Endometrial microvascular endothelial cells (primary cell): ENCODE measurements around the gene BET1. TPM values are rescaled to one million over a fixed set of nuclear protein-coding genes. Genes with fewer than 3 reads are reported as not detected.

ENCODE experiments used
- in situ Hi-C: cut with HindIII; loops from 2 replicates; pipeline ENCODE4 v1.10.0; 2017; ENCODE audit warnings: low sequenced_read_pairs, low pct_unique_long_range_greater_than_20kb; ENCODE audit errors: inconsistent ontology term
- total RNA-seq: library from RNA; depleted of rRNA; stranded (reverse); fragments of >200 nt; gene quantifications from one replicate; pipeline ENCODE4 v1.2.3, GENCODE V29; 2015; ENCODE audit errors: inconsistent ontology term

BET1 gene
- total RNA-seq, 1 donor from 2014 or later: 27.2 TPM

- in situ Hi-C loops: no loop called here
These were observed 12.6 kb upstream of the BET1 start for GRCh38 chr7:94016786-94017185.

GRCh38 chr7:94015538-94015937 lies 11.4 kb upstream of the BET1 start:
- in situ Hi-C loops: no loop called here

GRCh38 chr7:94012746-94013145 lies 8.6 kb upstream of the BET1 start:
- in situ Hi-C loops: no loop called here

GRCh38 chr7:94011714-94012353 lies 7.7 kb upstream of the BET1 start:
- in situ Hi-C loops: no loop called here

GRCh38 chr7:94008537-94008936 lies 4.4 kb upstream of the BET1 start:
- in situ Hi-C loops: no loop called here

- in situ Hi-C loops: no loop called here
These were observed 1.6 kb upstream of the BET1 start for GRCh38 chr7:94005753-94006152.

GRCh38 chr7:94003446-94004023 lies 620 bp downstream of the BET1 start:
- in situ Hi-C loops: no loop called here

- in situ Hi-C loops: no loop called here
These were observed 2.8 kb downstream of the BET1 start for GRCh38 chr7:94001396-94001795.

- in situ Hi-C loops: no loop called here
These were observed 6.3 kb downstream of the BET1 start for GRCh38 chr7:93997868-93998267.

GRCh38 chr7:93992421-93993110 lies 11.6 kb downstream of the BET1 start:
- in situ Hi-C loops: no loop called here

GRCh38 chr7:93987297-93987696 lies 16.9 kb downstream of the BET1 start:
- in situ Hi-C loops: no loop called here

GRCh38 chr7:93985101-93985500 lies 19.1 kb downstream of the BET1 start:
- in situ Hi-C loops: no loop called here

- in situ Hi-C loops: no loop called here
These were observed 20.1 kb downstream of the BET1 start for GRCh38 chr7:93984024-93984423.

GRCh38 chr7:93981480-93981874 lies 22.7 kb downstream of the BET1 start:
- in situ Hi-C loops: no loop called here

- in situ Hi-C loops: no loop called here
These were observed 23.2 kb downstream of the BET1 start for GRCh38 chr7:93980744-93981479.

- in situ Hi-C loops: no loop called here
These were observed 26.8 kb downstream of the BET1 start for GRCh38 chr7:93977211-93977950.

GRCh38 chr7:93973134-93973533 lies 31.0 kb downstream of the BET1 start:
- in situ Hi-C loops: no loop called here

GRCh38 chr7:93972029-93972725 lies 32.0 kb downstream of the BET1 start:
- in situ Hi-C loops: no loop called here
